Liver (tissue), 2 donors: ENCODE data around the gene BLOC1S5.

ENCODE experiments used
- ZBTB33 ChIP-seq: IDR thresholded peaks from 2 replicates; pipeline ENCODE4 v1.6.1; 2016; ENCODE audit warnings: antibody characterized with exemption
- TF ChIP-seq, protein P1 (sequence below): fragments of 150-350 bp; IDR thresholded peaks from 2 replicates; pipeline ENCODE4 v1.5.1; 2017; ENCODE audit warnings: improper control_type of control experiment, low read depth, low read length; ENCODE audit not compliant: missing input control
- donor health status: healthy.

DNA sequence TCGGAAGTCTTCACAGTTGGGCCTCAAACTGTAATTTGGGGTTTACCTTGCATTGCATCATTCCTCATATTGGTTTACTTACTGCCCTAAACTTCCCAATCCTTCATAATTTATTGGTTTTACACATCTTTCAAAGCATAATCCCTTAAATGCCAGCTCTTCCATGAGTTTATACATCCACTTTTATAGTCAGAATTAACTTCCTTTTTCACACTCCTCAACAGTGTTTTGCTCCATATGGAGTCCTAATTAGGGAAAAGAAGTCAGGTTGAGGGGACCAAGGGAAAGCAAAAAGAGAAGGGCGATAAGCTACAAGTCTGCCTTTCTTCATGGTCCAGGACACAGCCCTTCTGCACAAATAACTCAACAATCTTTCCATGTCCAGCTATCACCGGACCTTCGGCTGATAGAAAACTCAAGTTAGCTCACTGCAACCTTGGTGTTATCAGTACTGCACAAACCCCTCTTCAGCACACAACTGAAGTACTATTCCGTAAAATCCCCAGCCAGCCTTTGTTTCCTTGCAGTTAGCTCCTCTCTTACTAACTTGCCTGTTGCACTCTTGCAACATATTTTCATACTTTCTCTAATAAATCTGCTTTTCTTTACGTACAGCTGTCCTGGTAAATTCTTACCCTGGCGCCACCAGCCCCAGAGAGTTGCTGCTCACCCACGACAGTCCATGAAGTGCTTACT is 36.1 kb upstream of the BLOC1S5 start:
- TF ChIP-seq, protein P1, sequence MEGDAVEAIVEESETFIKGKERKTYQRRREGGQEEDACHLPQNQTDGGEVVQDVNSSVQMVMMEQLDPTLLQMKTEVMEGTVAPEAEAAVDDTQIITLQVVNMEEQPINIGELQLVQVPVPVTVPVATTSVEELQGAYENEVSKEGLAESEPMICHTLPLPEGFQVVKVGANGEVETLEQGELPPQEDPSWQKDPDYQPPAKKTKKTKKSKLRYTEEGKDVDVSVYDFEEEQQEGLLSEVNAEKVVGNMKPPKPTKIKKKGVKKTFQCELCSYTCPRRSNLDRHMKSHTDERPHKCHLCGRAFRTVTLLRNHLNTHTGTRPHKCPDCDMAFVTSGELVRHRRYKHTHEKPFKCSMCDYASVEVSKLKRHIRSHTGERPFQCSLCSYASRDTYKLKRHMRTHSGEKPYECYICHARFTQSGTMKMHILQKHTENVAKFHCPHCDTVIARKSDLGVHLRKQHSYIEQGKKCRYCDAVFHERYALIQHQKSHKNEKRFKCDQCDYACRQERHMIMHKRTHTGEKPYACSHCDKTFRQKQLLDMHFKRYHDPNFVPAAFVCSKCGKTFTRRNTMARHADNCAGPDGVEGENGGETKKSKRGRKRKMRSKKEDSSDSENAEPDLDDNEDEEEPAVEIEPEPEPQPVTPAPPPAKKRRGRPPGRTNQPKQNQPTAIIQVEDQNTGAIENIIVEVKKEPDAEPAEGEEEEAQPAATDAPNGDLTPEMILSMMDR = no peak
- TF ChIP-seq ZBTB33 = no peak
